H9 (cell line): ENCODE measurements around the gene WNT4. TPM values are rescaled to one million over a fixed set of nuclear protein-coding genes. Genes with fewer than 3 reads are reported as not detected.

Experiments used
- DNase-seq: peaks from one replicate; pipeline ENCODE4 v3.0.0-alpha.2; 2017
- H2AFZ ChIP-seq: one replicate; pipeline ENCODE4 v1.6.1; 2013; ENCODE audit warnings: mild to moderate bottlenecking, low read length, control low read depth, moderate library complexity
- H2AK5ac ChIP-seq: 2 replicates; pipeline ENCODE4 v1.6.1; 2013; ENCODE audit warnings: low read length, control low read depth, mixed read lengths; ENCODE audit not compliant: insufficient read length
- H2BK120ac ChIP-seq: one replicate; pipeline ENCODE4 v1.6.1; 2013; ENCODE audit warnings: low read depth, mild to moderate bottlenecking, low read length, control low read depth, inconsistent platforms; ENCODE audit not compliant: poor library complexity, severe bottlenecking
- H2BK12ac ChIP-seq: 2 replicates; pipeline ENCODE4 v1.6.1; 2013; ENCODE audit warnings: low read length, control low read depth, mixed read lengths, low read depth; ENCODE audit not compliant: insufficient read length
- H2BK15ac ChIP-seq: 2 replicates; pipeline ENCODE4 v1.6.1; 2013; ENCODE audit warnings: low read depth, low read length, control low read depth
- H2BK20ac ChIP-seq: one replicate; pipeline ENCODE4 v1.6.1; 2013; ENCODE audit warnings: low read depth, mild to moderate bottlenecking, low read length, control low read depth, inconsistent platforms; ENCODE audit not compliant: poor library complexity, severe bottlenecking
- H2BK5ac ChIP-seq: 2 replicates; pipeline ENCODE4 v1.6.1; 2013; ENCODE audit warnings: low read length, control low read depth, mixed read lengths; ENCODE audit not compliant: insufficient read length
- H3K14ac ChIP-seq: 2 replicates; pipeline ENCODE4 v1.6.1; 2013; ENCODE audit warnings: low read length, control low read depth; ENCODE audit not compliant: insufficient read depth
- H3K18ac ChIP-seq: 2 replicates; pipeline ENCODE4 v1.6.1; 2013; ENCODE audit warnings: low read depth, mild to moderate bottlenecking, mixed read lengths, low read length, control low read depth; ENCODE audit not compliant: insufficient read length
- H3K23ac ChIP-seq: 2 replicates; pipeline ENCODE4 v1.6.1; 2013; ENCODE audit warnings: low read length, control low read depth, mixed read lengths, low read depth; ENCODE audit not compliant: insufficient read length
- H3K23me2 ChIP-seq: 2 replicates; pipeline ENCODE4 v1.6.1; 2013; ENCODE audit warnings: low read depth, mild to moderate bottlenecking, mixed read lengths, low read length, control low read depth; ENCODE audit not compliant: insufficient read length, poor library complexity, severe bottlenecking
- H3K27ac ChIP-seq: 2 replicates; pipeline ENCODE4 v1.5.1; 2013; ENCODE audit warnings: low read length, control low read depth, mixed read lengths, low read depth; ENCODE audit not compliant: insufficient read length
- H3K27me3 ChIP-seq: 2 replicates; pipeline ENCODE4 v1.6.1; 2013; ENCODE audit warnings: low read length, control low read depth, inconsistent platforms; ENCODE audit not compliant: insufficient read depth
- H3K4ac ChIP-seq: 2 replicates; pipeline ENCODE4 v1.6.1; 2013; ENCODE audit warnings: low read depth, mild to moderate bottlenecking, control low read depth, inconsistent platforms, low read length, moderate library complexity
- H3K4me1 ChIP-seq: 2 replicates; pipeline ENCODE4 v1.6.1; 2013; ENCODE audit warnings: low read length, control low read depth, inconsistent platforms; ENCODE audit not compliant: insufficient read depth
- H3K4me2 ChIP-seq: 2 replicates; pipeline ENCODE4 v1.6.1; 2013; ENCODE audit warnings: low read length, control low read depth, mixed read lengths; ENCODE audit not compliant: insufficient read length, insufficient read depth
- H3K56ac ChIP-seq: 2 replicates; pipeline ENCODE4 v1.6.1; 2013; ENCODE audit warnings: low read depth, mild to moderate bottlenecking, mixed read lengths, low read length, control low read depth; ENCODE audit not compliant: insufficient read length
- H3K79me1 ChIP-seq: 2 replicates; pipeline ENCODE4 v1.6.1; 2013; ENCODE audit warnings: low read depth, mild to moderate bottlenecking, moderate library complexity, low read length, control low read depth, inconsistent platforms; ENCODE audit not compliant: insufficient read depth, poor library complexity, severe bottlenecking
- H3K79me2 ChIP-seq: 2 replicates; pipeline ENCODE4 v1.6.1; 2013; ENCODE audit warnings: low read length, control low read depth, inconsistent platforms; ENCODE audit not compliant: insufficient read depth
- H3K9ac ChIP-seq: 2 replicates; pipeline ENCODE4 v1.6.1; 2013; ENCODE audit warnings: low read length, control low read depth, mixed read lengths; ENCODE audit not compliant: insufficient read length; ENCODE audit errors: extremely low read depth
- H3K9me3 ChIP-seq: one replicate; pipeline ENCODE4 v1.6.1; 2013; ENCODE audit warnings: low read depth, low read length, inconsistent platforms; ENCODE audit not compliant: control insufficient read depth
- H3T11ph ChIP-seq: one replicate; pipeline ENCODE4 v1.6.1; 2013; ENCODE audit warnings: mild to moderate bottlenecking, low read length, control low read depth, inconsistent platforms
- H4K20me1 ChIP-seq: one replicate; pipeline ENCODE4 v1.6.1; 2013; ENCODE audit not compliant: control insufficient read depth, insufficient read length, insufficient read depth
- H4K5ac ChIP-seq: 2 replicates; pipeline ENCODE4 v1.6.1; 2013; ENCODE audit warnings: low read depth, mild to moderate bottlenecking, mixed read lengths, low read length, control low read depth; ENCODE audit not compliant: insufficient read length
- H4K8ac ChIP-seq: replicated peaks from 2 replicates; pipeline ENCODE4 v1.6.1; 2013; ENCODE audit warnings: low read length, control low read depth, mixed read lengths, low read depth; ENCODE audit not compliant: insufficient read length
- H4K91ac ChIP-seq: 2 replicates; pipeline ENCODE4 v1.6.1; 2013; ENCODE audit warnings: low read depth, mild to moderate bottlenecking, moderate library complexity, mixed read lengths, low read length, control low read depth; ENCODE audit not compliant: insufficient read length
- H3K27ac Mint-ChIP-seq, 3 experiments: 2 replicates in 2 of 3; 3 replicates in 1 of 3; pipeline ENCODE4 v1.8.0; 2020 to 2021; ENCODE audit warnings: mixed read lengths in 3 of 3, mild to moderate bottlenecking in 1 of 3, moderate library complexity in 1 of 3
- H3K27me3 Mint-ChIP-seq: 2 replicates; pipeline ENCODE4 v1.8.0; 2021; ENCODE audit warnings: low read depth, mild to moderate bottlenecking, moderate library complexity, mixed read lengths
- H3K36me3 Mint-ChIP-seq, 3 experiments: 2 replicates in 2 of 3; 3 replicates in 1 of 3; pipeline ENCODE4 v1.8.0; 2020 to 2021; ENCODE audit warnings: low read depth in 3 of 3, mixed read lengths in 3 of 3; ENCODE audit not compliant: insufficient read depth in 1 of 3
- H3K4me1 Mint-ChIP-seq, 2 experiments: 2 replicates each; pipeline ENCODE4 v1.8.0; 2020; ENCODE audit warnings: mixed read lengths in 2 of 2
- H3K4me3 Mint-ChIP-seq, 2 experiments: 2 replicates in 1 of 2; 3 replicates in 1 of 2; pipeline ENCODE4 v1.8.0; 2020 to 2021; ENCODE audit warnings: mild to moderate bottlenecking in 2 of 2, mixed read lengths in 2 of 2, moderate library complexity in 1 of 2
- H3K9me3 Mint-ChIP-seq, 2 experiments: 2 replicates in 1 of 2; 3 replicates in 1 of 2; pipeline ENCODE4 v1.8.0; 2020; ENCODE audit warnings: mild to moderate bottlenecking in 2 of 2, mixed read lengths in 2 of 2, moderate library complexity in 1 of 2
- WGBS: extraction: QIAGEN DNeasy Blood & Tissue Kit; methylation state at CpG from one replicate; pipeline ENCODE4 v1.1.7; 2013; ENCODE audit warnings: missing lambda C conversion rate, low lambda C conversion rate, mixed read lengths; ENCODE audit not compliant: insufficient read length; ENCODE audit errors: extremely low coverage; 5-methylcytosine and 5-hydroxymethylcytosine counted together
- total RNA-seq: library from RNA; stranded (reverse); gene quantifications from 2 replicates; pipeline ENCODE4 v1.2.1, GENCODE V29; 2021
- TF ChIP-seq, protein P1 (sequence below): fragments of 200-600 bp; sonication (generic); conservative IDR thresholded peaks from 3 replicates; pipeline ENCODE4 v1.8.0; 2021; ENCODE audit warnings: antibody characterized with exemption, mild to moderate bottlenecking

WNT4 gene
- total RNA-seq, 1 experiment from 2014 or later = 1.4 TPM

DNA sequence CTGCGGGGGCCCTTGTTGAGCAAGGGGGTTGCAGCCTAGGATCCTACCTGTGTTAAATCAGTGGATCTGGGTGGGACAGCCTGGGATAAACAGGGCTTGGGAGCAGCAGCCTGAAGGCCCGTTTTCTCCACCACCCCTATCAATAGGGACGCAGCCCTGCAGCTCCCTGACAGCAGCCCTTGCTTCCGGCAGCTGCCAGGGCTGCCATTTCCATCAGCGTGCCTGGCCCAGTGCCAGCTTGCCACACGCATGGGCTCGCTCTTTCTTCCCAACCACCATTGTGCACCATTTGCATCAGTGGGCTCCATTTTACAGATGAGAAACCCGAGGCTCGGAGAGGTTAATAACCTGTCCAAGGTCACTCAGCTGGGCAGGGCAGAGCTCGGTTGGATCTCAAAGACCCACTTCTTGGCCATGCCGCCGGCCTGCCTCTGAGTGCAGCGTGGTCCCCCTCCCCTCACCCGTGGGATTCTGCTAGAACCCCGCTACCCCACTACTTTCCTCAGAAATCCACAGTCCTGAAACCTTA lies 3.8 kb downstream of the WNT4 start:
- Histone ChIP-seq H3K4me1 (no peaks in the 10 kb centered on the region; the same call in 1 of the 2 replicates), H2BK20ac (no peak overlapping the region), H3K27me3 (peaks cover 12% of the 10 kb centered on the region; the same call in 1 of the 2 replicates), H4K8ac (no peak overlapping the region), H3K23me2 (peaks cover 11% of the 10 kb centered on the region), H2BK15ac (no peak overlapping the region), H3K9ac (no peak overlapping the region), H3K56ac (no peak overlapping the region), H3K9me3 (no peaks in the 10 kb centered on the region), H4K91ac (no peak overlapping the region), H3K27ac (no peak overlapping the region), H2BK120ac (no peak overlapping the region), H2AK5ac (no peak overlapping the region), H3K18ac (no peak overlapping the region), H3T11ph (no peak overlapping the region), H2BK5ac (no peak overlapping the region), H3K79me1 (no peaks in the 10 kb centered on the region), H4K5ac (no peak overlapping the region), H3K23ac (no peak overlapping the region), H4K20me1 (no peaks in the 10 kb centered on the region), H2AFZ (no peak overlapping the region), H2BK12ac (no peak overlapping the region), H3K14ac (no peak overlapping the region), H3K4ac (no peak overlapping the region), H3K4me2 (no peak overlapping the region), H3K79me2 (no peaks in the 10 kb centered on the region)
- Mint-ChIP-seq H3K27me3 (peaks cover 49% of the 10 kb centered on the region), H3K4me1 (peaks cover 45 to 51% of the 10 kb centered on the region in 2 experiments), H3K4me3 (no peak overlapping the region), H3K27ac (no peak overlapping the region), H3K36me3 (no peaks in the 10 kb centered on the region), H3K9me3 (no peaks in the 10 kb centered on the region; a peak in 1 of 5 replicates)
- TF ChIP-seq, protein P1, sequence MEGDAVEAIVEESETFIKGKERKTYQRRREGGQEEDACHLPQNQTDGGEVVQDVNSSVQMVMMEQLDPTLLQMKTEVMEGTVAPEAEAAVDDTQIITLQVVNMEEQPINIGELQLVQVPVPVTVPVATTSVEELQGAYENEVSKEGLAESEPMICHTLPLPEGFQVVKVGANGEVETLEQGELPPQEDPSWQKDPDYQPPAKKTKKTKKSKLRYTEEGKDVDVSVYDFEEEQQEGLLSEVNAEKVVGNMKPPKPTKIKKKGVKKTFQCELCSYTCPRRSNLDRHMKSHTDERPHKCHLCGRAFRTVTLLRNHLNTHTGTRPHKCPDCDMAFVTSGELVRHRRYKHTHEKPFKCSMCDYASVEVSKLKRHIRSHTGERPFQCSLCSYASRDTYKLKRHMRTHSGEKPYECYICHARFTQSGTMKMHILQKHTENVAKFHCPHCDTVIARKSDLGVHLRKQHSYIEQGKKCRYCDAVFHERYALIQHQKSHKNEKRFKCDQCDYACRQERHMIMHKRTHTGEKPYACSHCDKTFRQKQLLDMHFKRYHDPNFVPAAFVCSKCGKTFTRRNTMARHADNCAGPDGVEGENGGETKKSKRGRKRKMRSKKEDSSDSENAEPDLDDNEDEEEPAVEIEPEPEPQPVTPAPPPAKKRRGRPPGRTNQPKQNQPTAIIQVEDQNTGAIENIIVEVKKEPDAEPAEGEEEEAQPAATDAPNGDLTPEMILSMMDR = no peak
- no peak for DNase-seq
- WGBS = no CpG with 5 or more reads among the region's 15 CpGs
